RWPE2 (cell line): ENCODE results near the gene BCLAF1.

ENCODE experiments used
- ATAC-seq: fragments of 200-7000 bp; cut with Tn5 transposase; 3 replicates; pipeline ENCODE4 v1.9.1; 2021; ENCODE audit warnings: low read depth
- DNase-seq: peaks from one replicate; pipeline ENCODE4 v3.0.0-alpha.2; 2020; ENCODE audit warnings: low spot score
- H3K27ac ChIP-seq: fragments of 450-650 bp; 2 replicates; pipeline ENCODE4 v1.5.1; 2017; ENCODE audit warnings: mild to moderate bottlenecking; ENCODE audit not compliant: poor library complexity, severe bottlenecking
- H3K27me3 ChIP-seq: fragments of 250-450 bp; sonication (Bioruptor Pico); 2 replicates; pipeline ENCODE4 v1.5.1; 2021; ENCODE audit warnings: mild to moderate bottlenecking, moderate library complexity; ENCODE audit not compliant: insufficient read depth, poor library complexity, severe bottlenecking
- H3K36me3 ChIP-seq: fragments of 250-450 bp; sonication (Bioruptor Pico); 2 replicates; pipeline ENCODE4 v1.5.1; 2020; ENCODE audit warnings: low read depth, mild to moderate bottlenecking, moderate library complexity
- H3K4me1 ChIP-seq: fragments of 250-450 bp; sonication (Bioruptor Pico); 2 replicates; pipeline ENCODE4 v1.5.1; 2021; ENCODE audit warnings: mild to moderate bottlenecking, moderate library complexity; ENCODE audit not compliant: insufficient read depth, poor library complexity, severe bottlenecking
- H3K4me3 ChIP-seq: fragments of 250-450 bp; sonication (Bioruptor Pico); 2 replicates; pipeline ENCODE4 v1.5.1; 2021; ENCODE audit warnings: mild to moderate bottlenecking, moderate library complexity; ENCODE audit not compliant: severe bottlenecking
- H3K9me3 ChIP-seq: fragments of 250-450 bp; sonication (Bioruptor Pico); 2 replicates; pipeline ENCODE4 v1.5.1; 2021; ENCODE audit warnings: mild to moderate bottlenecking, moderate library complexity; ENCODE audit not compliant: severe bottlenecking
- TF ChIP-seq, protein P1 (sequence below): fragments of 450-650 bp; IDR thresholded peaks from one replicate; pipeline ENCODE4 v1.5.1; 2017; ENCODE audit warnings: mild to moderate bottlenecking, moderate library complexity; ENCODE audit not compliant: poor library complexity, severe bottlenecking

Gene BCLAF1

DNA sequence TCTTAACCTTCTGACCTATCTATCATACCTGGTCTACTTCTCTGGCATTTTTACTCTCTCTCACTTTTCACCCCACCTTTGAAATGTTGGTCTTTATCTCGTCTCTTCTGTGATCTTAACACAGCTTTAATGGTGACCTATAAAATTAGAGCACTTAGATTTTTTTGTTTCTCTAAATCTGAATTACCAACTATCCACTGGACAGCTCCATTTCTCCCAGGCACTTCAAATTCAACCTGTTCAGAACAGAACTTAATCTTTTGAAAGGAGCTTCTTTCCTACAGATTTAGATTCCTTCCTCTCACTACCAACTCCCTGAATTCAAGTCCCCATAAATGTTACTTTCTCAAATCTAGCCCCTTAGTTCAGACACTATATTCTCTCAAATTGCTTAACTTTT lies 24.5 kb downstream of the BCLAF1 start:
- TF ChIP-seq, protein P1, sequence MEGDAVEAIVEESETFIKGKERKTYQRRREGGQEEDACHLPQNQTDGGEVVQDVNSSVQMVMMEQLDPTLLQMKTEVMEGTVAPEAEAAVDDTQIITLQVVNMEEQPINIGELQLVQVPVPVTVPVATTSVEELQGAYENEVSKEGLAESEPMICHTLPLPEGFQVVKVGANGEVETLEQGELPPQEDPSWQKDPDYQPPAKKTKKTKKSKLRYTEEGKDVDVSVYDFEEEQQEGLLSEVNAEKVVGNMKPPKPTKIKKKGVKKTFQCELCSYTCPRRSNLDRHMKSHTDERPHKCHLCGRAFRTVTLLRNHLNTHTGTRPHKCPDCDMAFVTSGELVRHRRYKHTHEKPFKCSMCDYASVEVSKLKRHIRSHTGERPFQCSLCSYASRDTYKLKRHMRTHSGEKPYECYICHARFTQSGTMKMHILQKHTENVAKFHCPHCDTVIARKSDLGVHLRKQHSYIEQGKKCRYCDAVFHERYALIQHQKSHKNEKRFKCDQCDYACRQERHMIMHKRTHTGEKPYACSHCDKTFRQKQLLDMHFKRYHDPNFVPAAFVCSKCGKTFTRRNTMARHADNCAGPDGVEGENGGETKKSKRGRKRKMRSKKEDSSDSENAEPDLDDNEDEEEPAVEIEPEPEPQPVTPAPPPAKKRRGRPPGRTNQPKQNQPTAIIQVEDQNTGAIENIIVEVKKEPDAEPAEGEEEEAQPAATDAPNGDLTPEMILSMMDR, result no peak
- Histone ChIP-seq H3K36me3 (peaks cover 100% of the 10 kb centered on the region), H3K4me1 (no peaks in the 10 kb centered on the region), H3K9me3 (no peaks in the 10 kb centered on the region), H3K4me3 (no peak overlapping the region), H3K27me3 (no peaks in the 10 kb centered on the region), H3K27ac (no peak overlapping the region)
- ATAC-seq (no peak), DNase-seq (no peak)

GRCh38 chr6:136262940-136263339 lies 26.7 kb downstream of the BCLAF1 start:
- Histone ChIP-seq H3K36me3 (peaks cover 100% of the 10 kb centered on the region), H3K4me3 (no peak overlapping the region), H3K4me1 (no peaks in the 10 kb centered on the region), H3K9me3 (no peaks in the 10 kb centered on the region), H3K27ac (no peak overlapping the region), H3K27me3 (no peaks in the 10 kb centered on the region)
- no peak for ATAC-seq
- TF ChIP-seq, protein P1, result no peak
- DNase-seq, result no peak

DNA sequence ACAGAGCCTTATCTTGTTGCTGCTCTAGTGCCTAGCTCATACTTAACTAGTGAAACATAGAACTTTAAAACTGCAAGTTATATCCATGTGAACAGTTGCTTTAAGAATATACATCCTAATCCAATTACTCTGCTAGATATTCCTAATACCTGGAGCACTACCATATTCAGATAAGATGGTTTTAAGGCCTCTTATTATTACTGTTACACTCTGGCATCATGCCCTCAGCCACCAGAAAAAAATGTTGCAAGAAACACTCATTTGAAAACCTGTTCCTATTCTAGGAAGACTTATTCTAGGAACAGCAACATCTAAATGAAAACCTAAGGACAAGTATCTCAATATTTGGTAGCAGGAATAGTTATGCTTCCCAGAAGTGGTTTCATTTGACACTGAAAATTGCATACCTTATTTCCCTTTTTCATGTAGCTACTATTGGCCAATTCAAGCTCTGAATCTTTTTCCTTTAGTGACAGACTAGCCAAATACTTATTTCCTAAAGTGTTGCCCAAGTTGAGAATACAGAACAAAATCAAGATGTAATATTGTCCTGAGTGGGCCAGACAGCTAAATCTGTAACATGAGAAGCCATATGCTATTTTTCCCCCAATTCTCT lies 34.7 kb downstream of the BCLAF1 start:
- Histone ChIP-seq H3K4me3 (no peak overlapping the region), H3K27me3 (no peaks in the 10 kb centered on the region), H3K36me3 (peaks cover 39% of the 10 kb centered on the region), H3K4me1 (no peaks in the 10 kb centered on the region), H3K9me3 (no peaks in the 10 kb centered on the region), H3K27ac (no peak overlapping the region)
- no peak for ATAC-seq
- TF ChIP-seq, protein P1, result no peak
- no peak for DNase-seq

DNA sequence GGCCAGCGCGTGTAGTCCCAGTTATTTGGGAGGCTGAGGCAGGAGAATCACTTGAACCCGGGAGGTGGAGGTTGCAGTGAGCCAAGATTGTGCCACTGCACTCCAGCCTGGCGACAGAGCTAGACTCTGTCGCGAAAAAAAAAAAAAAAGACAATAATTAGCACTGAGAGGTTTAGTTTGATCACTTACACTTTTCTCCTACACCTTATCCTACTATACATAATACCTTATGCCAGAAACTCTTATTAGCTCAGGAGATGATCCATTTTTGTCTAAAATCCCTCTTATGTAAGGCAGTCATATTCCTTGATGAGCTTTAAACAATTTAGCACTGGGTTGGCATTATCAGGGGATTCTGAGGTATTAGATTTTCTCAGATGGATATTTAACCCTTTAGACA lies 35.9 kb downstream of the BCLAF1 start:
- DNase-seq (no peak), ATAC-seq (no peak)
- Histone ChIP-seq H3K4me3 (no peak overlapping the region), H3K4me1 (peaks cover 4% of the 10 kb centered on the region), H3K36me3 (peaks cover 28% of the 10 kb centered on the region), H3K27ac (no peak overlapping the region), H3K9me3 (no peaks in the 10 kb centered on the region), H3K27me3 (no peaks in the 10 kb centered on the region)
- TF ChIP-seq, protein P1, result no peak

- Histone ChIP-seq H3K27ac (no peak overlapping the region), H3K4me3 (no peak overlapping the region), H3K27me3 (no peaks in the 10 kb centered on the region), H3K9me3 (no peaks in the 10 kb centered on the region), H3K36me3 (peaks cover 18% of the 10 kb centered on the region), H3K4me1 (peaks cover 5% of the 10 kb centered on the region)
- DNase-seq, result no peak
- no peak for ATAC-seq
- TF ChIP-seq, protein P1, result no peak
Observed at GRCh38 chr6:136252441-136252840, 37.2 kb downstream of the BCLAF1 start.
